NB4 (cell line): ENCODE results near the gene VDAC2.

ENCODE experiments used
- POLR2A ChIP-seq: IDR thresholded peaks from 2 replicates; pipeline ENCODE4 v1.6.1; 2011; ENCODE audit warnings: mild to moderate bottlenecking; ENCODE audit not compliant: insufficient read length; ENCODE audit errors: extremely low read depth
- TF ChIP-seq, protein P1 (sequence below): IDR thresholded peaks from one replicate; pipeline ENCODE4 v1.5.1; 2012; ENCODE audit warnings: low read depth, low read length
- TF ChIP-seq, protein P2 (sequence below): IDR thresholded peaks from 2 replicates; pipeline ENCODE4 v1.6.1; 2011; ENCODE audit warnings: low read depth, low read length

DNA sequence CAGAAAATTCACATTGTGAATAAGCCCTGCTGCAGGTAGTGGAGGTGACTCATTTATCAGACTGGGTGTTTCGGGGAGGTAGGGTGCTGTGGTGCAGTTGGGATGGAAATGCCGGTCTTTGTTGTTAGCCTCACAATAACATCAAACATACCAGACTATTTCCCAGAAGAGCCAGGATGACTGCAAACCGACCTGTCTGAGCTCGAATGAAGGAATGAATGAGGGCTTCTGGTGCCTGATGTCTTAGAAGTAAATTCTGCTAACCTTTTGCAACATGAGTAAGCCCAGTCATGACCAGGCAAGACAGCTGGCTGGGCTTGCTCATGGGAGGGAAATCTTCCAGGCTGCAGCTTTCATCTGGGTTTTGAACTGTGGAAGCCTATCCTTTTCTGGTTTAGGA, 2.4 kb upstream of the VDAC2 start:
- TF ChIP-seq POLR2A: no peak
- TF ChIP-seq, protein P1, sequence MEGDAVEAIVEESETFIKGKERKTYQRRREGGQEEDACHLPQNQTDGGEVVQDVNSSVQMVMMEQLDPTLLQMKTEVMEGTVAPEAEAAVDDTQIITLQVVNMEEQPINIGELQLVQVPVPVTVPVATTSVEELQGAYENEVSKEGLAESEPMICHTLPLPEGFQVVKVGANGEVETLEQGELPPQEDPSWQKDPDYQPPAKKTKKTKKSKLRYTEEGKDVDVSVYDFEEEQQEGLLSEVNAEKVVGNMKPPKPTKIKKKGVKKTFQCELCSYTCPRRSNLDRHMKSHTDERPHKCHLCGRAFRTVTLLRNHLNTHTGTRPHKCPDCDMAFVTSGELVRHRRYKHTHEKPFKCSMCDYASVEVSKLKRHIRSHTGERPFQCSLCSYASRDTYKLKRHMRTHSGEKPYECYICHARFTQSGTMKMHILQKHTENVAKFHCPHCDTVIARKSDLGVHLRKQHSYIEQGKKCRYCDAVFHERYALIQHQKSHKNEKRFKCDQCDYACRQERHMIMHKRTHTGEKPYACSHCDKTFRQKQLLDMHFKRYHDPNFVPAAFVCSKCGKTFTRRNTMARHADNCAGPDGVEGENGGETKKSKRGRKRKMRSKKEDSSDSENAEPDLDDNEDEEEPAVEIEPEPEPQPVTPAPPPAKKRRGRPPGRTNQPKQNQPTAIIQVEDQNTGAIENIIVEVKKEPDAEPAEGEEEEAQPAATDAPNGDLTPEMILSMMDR: no peak
- TF ChIP-seq, protein P2, sequence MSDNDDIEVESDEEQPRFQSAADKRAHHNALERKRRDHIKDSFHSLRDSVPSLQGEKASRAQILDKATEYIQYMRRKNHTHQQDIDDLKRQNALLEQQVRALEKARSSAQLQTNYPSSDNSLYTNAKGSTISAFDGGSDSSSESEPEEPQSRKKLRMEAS: no peak
